GM18867 (cell line): ENCODE data around the gene ANKLE2.
"Not testable (repeated sequence)": the region's sequence is repeated elsewhere in the genome, so short reads cannot be mapped to it uniquely, and the experiment has no call there.

ENCODE experiments used
- ATAC-seq: cut with Tn5 transposase; IDR thresholded peaks from one replicate; pipeline ENCODE4 v1.9.1; 2021; ENCODE audit warnings: mild to moderate bottlenecking, moderate library complexity; ENCODE audit not compliant: unreplicated experiment

The ANKLE2 gene

GRCh38 chr12:132695431-132695830 lies 66.2 kb downstream of the ANKLE2 start:
- ATAC-seq: no peak

GRCh38 chr12:132694888-132695287 lies 66.7 kb downstream of the ANKLE2 start:
- not testable (repeated sequence) for ATAC-seq

- not testable (repeated sequence) for ATAC-seq
These were observed 69.6 kb downstream of the ANKLE2 start for GRCh38 chr12:132692030-132692429.

GRCh38 chr12:132690112-132690511 lies 71.5 kb downstream of the ANKLE2 start:
- no peak for ATAC-seq

- ATAC-seq: no peak
These were observed 72.4 kb downstream of the ANKLE2 start for GRCh38 chr12:132689227-132689626.

- ATAC-seq: peak; percentile 89
These were observed 74.1 kb downstream of the ANKLE2 start, which contains the start of the genes POLE and PXMP2 for GRCh38 chr12:132687211-132688164. Gene POLE (minus strand): TSS chr12:132687342. CDS start chr12:132687315, 27 bp downstream. Gene PXMP2 (plus strand): TSS chr12:132687587. CDS start chr12:132687671, 84 bp downstream.

- peak; percentile 20 for ATAC-seq
These were observed 74.8 kb downstream of the ANKLE2 start for GRCh38 chr12:132686825-132687210.

GRCh38 chr12:132685400-132685799 lies 76.2 kb downstream of the ANKLE2 start:
- no peak for ATAC-seq

- no peak for ATAC-seq
These were observed 84.1 kb downstream of the ANKLE2 start for GRCh38 chr12:132677492-132677891.

- ATAC-seq: no peak
These were observed 85.7 kb downstream of the ANKLE2 start for GRCh38 chr12:132675757-132676432.
